Amniotic epithelial cell (primary cell): ENCODE measurements around the gene ZNF488.
A peak's percentile ranks its signal among the peaks of the same experiment; 100 is the strongest.
"Not testable (repeated sequence)": the region's sequence is repeated elsewhere in the genome, so short reads cannot be mapped to it uniquely, and the experiment has no call there.

ENCODE experiments used
- DNase-seq: peaks from one replicate; pipeline ENCODE4 v3.0.0-alpha.2; 2010; ENCODE audit warnings: low read depth

Gene ZNF488

DNA sequence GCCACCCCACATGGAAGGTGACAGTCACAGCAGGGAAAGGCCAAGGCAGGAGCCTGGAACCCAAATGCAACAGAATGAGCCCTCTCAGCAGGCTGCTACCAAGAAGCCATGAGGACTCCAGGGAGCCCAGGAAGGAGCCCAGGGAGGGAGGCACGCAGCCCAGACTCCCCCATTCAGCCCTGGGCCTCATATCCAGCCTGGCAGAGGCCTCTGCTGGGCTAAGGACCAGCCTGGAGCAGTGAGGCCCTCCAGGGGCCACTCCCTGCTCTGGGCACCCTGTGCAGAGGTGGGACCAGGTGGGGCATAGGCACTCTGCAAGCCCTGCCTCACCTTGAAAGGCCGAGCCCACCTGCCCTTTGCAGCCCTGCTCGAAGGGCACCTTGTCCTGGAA is 25.8 kb upstream of the ZNF488 start:
- DNase-seq, result no peak

DNA sequence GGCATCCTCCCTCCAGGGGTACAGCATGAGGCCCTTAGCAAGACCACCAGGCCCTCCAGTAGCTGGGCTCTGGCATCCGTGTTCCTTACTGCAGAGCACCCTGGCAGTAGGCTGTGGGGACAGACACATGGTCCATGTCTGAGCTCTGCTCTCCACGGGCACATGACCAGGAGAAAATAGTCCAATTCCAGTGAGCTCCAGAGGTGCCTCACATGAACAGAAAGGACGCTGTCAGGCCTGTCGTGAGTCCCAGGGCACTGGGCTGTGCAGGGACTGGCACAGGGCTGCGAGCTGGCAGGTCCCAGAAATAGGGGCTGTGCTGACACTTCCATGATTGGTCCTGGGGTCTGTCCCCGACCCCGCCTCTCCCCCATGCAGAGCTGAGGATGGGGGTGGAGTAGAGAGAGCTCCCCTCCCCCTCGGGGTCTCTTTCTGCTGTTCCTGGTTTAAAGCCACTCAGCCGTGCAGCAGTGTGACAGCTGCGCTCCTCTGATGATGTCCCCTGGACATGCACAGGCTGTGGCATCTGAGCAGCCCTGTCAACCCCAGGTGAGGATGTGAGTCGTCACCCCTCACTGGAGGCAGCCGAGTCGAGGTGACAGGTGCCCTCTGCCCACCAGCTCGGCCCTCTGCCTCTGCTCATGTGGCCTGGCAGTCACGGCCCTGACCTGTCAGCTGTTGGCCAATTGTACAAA is 25.2 kb upstream of the ZNF488 start:
- DNase-seq, result no peak

DNA sequence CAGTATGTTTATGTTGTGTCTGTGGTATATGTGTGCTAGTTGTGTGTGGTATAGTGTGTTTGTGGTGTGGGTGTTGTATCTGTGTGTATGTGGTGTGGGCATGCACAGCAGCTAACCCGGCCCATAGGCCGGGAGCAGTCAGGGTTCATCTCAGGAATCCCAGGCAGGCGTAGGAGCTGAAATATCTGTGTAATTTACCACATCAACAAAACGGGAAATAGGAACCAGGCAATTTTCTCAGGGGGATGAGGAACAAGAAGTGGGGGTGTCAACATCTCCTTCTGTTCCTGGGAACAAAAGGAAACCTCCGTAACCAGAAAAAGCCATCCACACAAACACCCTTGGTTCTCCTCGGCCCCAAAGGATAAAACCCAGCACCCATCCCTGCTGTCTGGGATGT is 24.5 kb upstream of the ZNF488 start:
- DNase-seq, result peak; percentile 80

DNA sequence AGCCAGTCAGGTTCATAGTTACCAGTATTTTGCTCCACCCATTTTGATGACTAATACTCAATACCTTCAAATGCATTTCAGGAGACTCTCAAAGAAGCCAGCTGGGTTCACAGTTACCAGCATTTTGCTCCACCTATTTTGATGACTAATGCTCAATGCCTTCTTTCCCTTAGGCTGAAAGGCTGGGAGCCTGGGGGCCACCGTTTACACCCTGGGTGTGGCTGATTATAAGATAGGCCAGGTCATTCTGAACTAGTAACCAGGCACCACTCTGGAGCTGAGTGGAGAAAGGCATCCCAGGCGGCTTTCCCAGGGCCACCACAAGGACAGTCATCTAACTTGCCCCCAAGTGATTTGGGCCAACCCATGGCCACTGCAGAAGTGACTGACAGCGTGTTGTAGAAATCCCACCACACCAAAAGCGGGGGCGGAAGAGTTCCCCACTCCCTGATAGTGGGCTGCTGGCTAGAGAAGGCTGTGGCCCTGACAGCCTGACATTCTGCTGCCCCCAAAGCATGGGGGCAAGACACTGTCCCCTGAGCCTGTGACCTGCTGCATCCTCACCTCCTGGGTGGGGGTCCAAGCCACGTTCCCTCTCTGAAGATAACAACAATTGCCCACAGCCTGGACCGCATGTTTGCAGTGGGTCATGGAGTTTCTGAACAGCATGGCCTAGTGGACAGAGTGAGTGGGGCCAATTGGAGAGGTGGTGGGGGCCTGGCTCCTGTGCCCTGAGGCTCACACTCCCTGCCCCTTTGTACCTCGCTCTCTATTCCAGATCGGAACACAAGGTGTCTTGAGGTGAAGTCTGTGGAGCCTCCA is 23.0 kb upstream of the ZNF488 start:
- peak; percentile 76 for DNase-seq

DNA sequence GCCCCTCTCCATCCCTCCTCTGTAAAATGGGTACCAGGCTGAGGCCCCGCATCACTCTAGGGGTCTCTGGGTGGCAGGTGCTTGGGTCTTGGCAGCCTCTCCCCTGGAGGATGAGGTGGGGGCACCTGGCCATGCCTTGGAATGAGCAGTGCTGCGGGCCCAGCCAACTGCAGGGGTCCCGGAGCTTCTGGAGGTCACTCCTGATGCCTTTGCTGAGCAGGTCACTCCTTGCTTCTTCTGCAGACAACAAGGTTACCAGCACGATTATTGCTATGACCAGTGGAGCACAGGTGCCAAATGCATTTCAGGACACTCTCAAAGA is 22.4 kb upstream of the ZNF488 start:
- no peak for DNase-seq

DNA sequence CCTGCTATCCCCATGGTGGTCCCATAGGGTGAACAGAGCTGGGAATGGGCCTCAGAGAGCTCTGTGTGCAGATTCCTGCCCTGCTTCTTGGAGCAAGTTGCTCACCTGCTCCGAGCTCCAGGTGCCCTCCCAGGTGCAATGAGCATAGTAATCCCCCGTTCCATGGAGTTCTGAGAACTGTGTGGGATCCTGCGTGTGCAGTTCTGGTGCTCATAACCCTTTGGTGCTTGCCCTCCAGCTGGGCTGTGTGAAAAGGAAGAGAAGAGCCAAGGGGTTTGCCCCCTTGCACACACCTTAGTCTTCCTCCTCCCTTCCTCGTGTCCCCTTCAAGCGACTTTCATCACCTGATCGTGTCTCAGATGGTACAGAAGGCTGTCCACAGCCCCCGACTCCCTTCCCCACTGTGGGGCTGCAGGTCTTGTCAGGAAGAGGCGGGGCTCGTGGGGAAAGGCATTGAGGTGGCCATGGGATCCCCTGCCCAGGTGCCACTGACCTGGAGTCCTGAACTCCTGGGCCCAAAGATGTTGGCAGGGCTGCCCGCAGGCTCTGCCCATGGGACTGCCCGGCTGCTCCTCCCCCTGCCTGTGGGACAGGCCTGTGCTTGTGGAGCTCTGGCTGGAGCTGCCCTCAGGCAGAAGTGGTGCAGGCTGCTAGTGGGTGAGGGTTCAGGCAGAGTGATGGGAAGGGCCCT is 21.9 kb upstream of the ZNF488 start:
- no peak for DNase-seq

GRCh38 chr10:47404937-47405336 is 20.8 kb upstream of the ZNF488 start:
- no peak for DNase-seq

GRCh38 chr10:47404446-47404845 is 20.4 kb upstream of the ZNF488 start:
- DNase-seq, result no peak

DNA sequence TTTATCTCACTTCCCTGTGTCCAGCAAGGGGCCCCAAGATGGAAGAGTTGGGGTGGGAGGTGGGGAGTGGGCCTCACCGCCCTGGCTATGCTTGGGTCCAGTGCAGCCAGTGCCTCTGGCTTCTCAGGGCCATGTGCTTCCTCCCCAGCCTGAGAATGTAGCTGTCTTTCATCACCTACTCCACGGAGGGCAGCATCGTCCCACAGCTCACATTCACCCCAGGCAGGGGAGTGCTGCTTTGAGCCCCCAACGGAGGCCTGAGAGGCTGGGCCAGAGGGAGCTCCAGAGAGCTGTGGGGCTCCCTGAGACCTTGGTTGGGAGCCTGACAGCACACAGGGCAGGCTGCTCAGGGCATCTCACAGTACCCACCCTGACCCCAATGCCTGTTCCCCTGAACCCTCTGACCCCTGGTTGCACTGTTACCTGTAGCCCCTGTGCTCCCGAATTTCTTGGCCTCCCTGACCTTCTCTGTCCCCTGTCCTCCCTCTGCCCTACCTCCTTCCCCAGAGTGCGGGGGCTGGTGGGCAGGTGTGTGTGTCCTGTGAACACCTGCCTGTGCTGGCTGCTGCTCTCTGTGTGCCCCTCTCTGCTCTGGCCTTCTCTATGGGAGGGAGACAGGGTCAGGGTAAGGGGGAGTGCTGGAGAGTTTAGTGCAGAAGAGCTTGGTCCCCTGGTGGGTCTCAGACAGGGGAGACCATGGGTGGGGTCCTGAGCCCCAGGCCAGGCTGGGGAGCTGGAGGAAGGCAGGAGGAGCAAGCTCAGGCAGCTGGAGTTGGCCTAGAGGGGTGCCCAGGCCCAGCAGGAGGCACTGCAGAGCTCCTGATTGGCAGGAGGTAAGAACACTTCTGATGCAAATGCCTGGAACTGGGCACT is 19.6 kb upstream of the ZNF488 start:
- peak; percentile 60 for DNase-seq

- DNase-seq, result peak; percentile 86
These were observed 18.7 kb upstream of the ZNF488 start for GRCh38 chr10:47402641-47403301.

DNA sequence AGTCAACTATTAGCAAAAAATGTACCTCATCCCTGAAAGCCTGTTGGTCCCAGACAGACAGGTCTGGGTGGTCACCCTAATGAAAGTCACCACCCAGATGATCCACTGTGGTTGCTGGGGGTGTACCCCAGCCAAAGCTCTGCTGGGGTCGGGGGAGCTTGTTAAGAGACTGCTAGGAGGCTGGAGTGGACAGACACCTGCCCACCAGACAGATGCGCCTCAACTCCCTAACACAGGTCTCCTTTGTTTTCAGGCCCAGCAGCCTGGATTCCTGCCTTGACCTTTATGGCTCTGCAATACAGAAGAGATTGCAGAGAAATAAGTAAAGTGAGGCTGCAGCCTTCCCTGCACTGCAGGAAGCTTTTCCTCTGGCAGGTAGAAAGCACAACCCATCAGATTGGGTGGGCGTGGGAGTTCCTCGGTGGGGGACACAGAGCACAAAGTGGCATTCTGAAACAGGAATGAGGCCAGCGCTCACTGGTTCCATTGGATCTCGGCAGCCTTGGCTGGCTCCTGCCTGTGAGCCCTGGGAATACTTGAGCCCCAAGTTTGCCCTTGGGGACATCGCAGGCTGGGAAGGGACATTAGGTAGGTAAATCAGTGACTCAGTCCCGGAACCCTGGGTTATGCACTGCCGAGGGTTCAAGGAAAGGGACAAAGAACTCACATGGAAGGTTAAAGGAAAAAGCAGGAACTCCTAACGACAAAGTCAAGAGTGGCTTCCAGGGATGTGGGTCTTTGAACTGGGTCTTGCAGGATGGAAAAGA is 18.0 kb upstream of the ZNF488 start:
- DNase-seq, result no peak

- DNase-seq, result no peak
These were observed 17.1 kb upstream of the ZNF488 start for GRCh38 chr10:47401210-47401609.

- DNase-seq, result no peak
These were observed 16.7 kb upstream of the ZNF488 start for GRCh38 chr10:47400786-47401185.

- no peak for DNase-seq
These were observed 16.2 kb upstream of the ZNF488 start for GRCh38 chr10:47400251-47400650.

- DNase-seq, result no peak
These were observed 13.2 kb upstream of the ZNF488 start for GRCh38 chr10:47397256-47397655.

DNA sequence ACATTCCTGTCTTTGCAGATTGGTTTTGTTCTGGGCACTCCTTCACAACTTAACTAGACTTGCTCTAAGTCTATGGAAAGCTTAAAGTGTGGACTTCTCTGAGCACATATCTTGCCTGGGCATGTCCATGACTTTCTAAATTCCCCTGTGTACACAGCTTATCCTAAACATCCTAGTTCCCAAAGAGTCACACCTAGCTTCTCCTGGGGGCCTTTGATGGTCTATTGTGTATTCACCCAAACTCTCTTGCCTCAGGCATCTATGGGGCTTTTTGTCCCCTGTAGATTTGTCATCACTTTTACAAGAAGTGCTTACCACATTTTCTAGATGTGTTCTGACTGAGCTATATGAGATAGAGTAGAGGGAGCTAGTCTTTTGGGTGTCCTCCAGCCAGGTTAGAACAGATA is 12.2 kb upstream of the ZNF488 start:
- DNase-seq, result no peak

- DNase-seq, result no peak
These were observed 5.5 kb upstream of the ZNF488 start for GRCh38 chr10:47389619-47390018.

DNA sequence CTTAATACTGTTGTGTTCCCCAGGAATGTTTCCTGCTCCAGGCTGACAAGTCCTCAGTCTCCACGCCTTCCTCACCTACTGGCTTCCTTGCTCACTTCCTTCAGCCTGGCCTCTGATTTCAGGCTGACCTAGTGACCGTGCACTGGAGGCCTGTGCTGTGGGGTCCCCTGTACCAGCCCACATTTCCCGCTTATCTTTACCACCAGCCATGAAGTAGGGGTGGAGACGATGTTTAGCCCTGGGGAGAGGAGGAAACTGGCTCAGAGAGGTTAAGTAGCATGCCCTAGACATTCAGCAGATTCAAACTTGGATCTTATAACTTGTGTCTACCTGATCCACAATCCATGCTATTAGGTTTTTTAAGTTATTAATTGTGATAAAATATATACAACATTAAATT is 4.8 kb upstream of the ZNF488 start:
- DNase-seq, result no peak

DNA sequence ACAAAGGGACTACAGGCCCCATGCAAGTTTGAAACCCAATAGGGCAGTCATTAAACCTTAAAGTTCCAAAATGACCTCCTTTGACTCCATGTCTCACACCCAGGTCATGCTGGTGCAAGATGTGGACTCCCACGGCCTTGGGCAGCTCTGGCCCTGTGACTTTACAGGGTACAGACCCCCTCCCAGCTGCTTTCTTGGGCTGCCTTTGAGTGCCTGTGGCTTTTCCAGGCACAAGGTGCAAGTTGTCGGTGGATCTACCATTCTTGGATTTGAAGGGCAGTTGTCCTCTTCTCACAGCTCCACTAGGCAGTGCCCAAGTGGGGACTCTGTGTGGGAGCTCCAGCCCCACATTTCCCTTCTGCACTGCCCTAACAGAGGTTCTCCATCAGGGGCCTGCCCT is 2.0 kb upstream of the ZNF488 start:
- DNase-seq, result not testable (repeated sequence)

DNA sequence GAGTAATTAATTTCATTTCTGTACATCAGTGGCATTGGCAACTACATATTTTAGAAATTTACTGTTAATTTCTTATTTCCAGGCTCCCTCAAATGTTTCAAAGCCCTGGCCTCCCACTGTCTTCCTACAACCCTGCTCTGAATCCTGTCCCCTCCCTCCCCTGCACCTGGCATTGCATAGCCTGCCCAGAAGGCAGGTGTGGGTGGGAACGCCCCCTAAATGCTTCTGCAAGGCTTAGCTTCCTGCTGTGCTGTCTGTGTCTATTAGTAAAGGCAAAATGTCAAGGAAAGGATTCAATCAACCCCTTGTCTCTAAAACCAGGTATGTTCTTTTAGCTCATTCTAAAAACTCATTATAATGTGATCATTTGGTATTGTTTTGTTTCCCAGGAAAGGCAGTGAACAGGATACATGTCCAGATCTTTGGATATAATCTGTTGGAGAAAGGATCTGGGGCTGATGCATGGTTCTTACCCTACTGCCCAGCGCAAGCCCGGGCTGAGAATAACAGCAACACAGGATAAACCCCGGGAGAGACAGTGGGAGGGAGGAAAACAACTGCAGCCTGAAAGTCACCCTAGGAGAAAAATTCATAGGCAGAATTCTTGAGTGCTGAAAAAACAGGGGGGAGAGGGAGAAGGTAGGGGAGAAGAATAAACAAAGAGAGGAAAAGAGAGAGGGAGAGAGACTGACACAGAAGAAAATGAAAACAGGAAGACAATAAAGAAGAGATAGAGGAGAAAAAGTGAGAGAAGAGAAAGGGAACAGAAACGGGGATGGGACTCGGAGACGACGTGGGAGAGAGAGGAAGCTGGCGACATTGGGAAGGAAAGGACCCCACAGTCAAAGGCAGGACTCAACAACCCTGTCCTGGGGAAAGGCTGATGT is 589 bp downstream of the ZNF488 start:
- DNase-seq, result no peak
